NCI-H1105 treated with DMSO at 0.1 percent for 48 hours (cell line): ENCODE results near the gene NPHS1.
"Not testable (repeated sequence)": the region's sequence is repeated elsewhere in the genome, so short reads cannot be mapped to it uniquely, and the experiment has no call there.

Source experiments
- DNase-seq: peaks from one replicate; lab custom pipeline; 2025; lab: John Stamatoyannopoulos, UW

NPHS1 gene

GRCh38 chr19:35812220-35813042, 39.9 kb downstream of the NPHS1 start, which contains the start of gene PRODH2:
Gene PRODH2 (minus strand): TSS chr19:35812845. CDS start chr19:35812805, 40 bp downstream.
- no peak for DNase-seq

- DNase-seq: no peak
These were observed 40.7 kb downstream of the NPHS1 start for GRCh38 chr19:35811317-35812219.

GRCh38 chr19:35807633-35808032, 44.7 kb downstream of the NPHS1 start:
- no peak for DNase-seq

- no peak for DNase-seq
These were observed 45.7 kb downstream of the NPHS1 start for GRCh38 chr19:35806597-35806996.

- peak; percentile 31 for DNase-seq
These were observed 46.7 kb downstream of the NPHS1 start for GRCh38 chr19:35805526-35806102.

- no peak for DNase-seq
These were observed 50.5 kb downstream of the NPHS1 start for GRCh38 chr19:35801828-35802227.

GRCh38 chr19:35797663-35798062, 54.6 kb downstream of the NPHS1 start:
- no peak for DNase-seq

- DNase-seq: no peak
These were observed 55.4 kb downstream of the NPHS1 start for GRCh38 chr19:35796645-35797542.

GRCh38 chr19:35795564-35795963, 56.7 kb downstream of the NPHS1 start:
- DNase-seq: not testable (repeated sequence)

GRCh38 chr19:35793381-35794165, 58.7 kb downstream of the NPHS1 start:
- no peak for DNase-seq

GRCh38 chr19:35792888-35793287, 59.4 kb downstream of the NPHS1 start:
- no peak for DNase-seq

GRCh38 chr19:35792312-35792711, 60.0 kb downstream of the NPHS1 start:
- DNase-seq: no peak

- no peak for DNase-seq
These were observed 60.5 kb downstream of the NPHS1 start for GRCh38 chr19:35791814-35792279.

GRCh38 chr19:35790981-35791813, 61.1 kb downstream of the NPHS1 start:
- DNase-seq: no peak

GRCh38 chr19:35789978-35790944, 62.0 kb downstream of the NPHS1 start:
- no peak for DNase-seq

- no peak for DNase-seq
These were observed 62.9 kb downstream of the NPHS1 start for GRCh38 chr19:35789195-35789977.

GRCh38 chr19:35788205-35788960, 63.9 kb downstream of the NPHS1 start:
- DNase-seq: no peak
